ENCODE data around the gene IL10RA. TPM values are rescaled to one million over a fixed set of nuclear protein-coding genes. Genes with fewer than 3 reads are reported as not detected.

The IL10RA gene
- total and polyA plus RNA-seq, 2 of the 4 experiments (the other 2 are of a cell fraction) = 0.12 TPM; not detected in 1

GRCh38 chr11:117941163-117941707 lies 45.0 kb upstream of the IL10RA start:
- H3K14ac ChIP-seq (replicated peaks; ENCODE audit: low read depth, low read length) = no peak overlapping the region
- H3K4me2 ChIP-seq (ENCODE audit: low read depth, low read length) = no peak overlapping the region
- H3K9me3 ChIP-seq (ENCODE audit: control insufficient read depth, insufficient read depth, low read length) = no peaks in the 10 kb centered on the region
- H3K4me3 ChIP-seq (ENCODE audit: insufficient read depth, low read depth, low read length) = no peak overlapping the region
- no peak overlapping the region for H2BK5ac ChIP-seq (ENCODE audit: low read depth, low read length, poor library complexity, severe bottlenecking)
- H3K4me1 ChIP-seq (ENCODE audit: control insufficient read depth, insufficient read depth, low read length) = no peaks in the 10 kb centered on the region
- H2BK15ac ChIP-seq (ENCODE audit: low read depth, low read length) = no peak overlapping the region
- no peaks in the 10 kb centered on the region for H3K36me3 ChIP-seq (ENCODE audit: control insufficient read depth, insufficient read depth, low read length)
- H4K5ac ChIP-seq (ENCODE audit: low read depth, low read length) = no peak overlapping the region
- no peak overlapping the region for H3K23ac ChIP-seq (ENCODE audit: low read depth, low read length)
- no peak overlapping the region for H3K4ac ChIP-seq (ENCODE audit: low read depth, low read length)
- H4K91ac ChIP-seq (ENCODE audit: insufficient read depth, low read depth, low read length) = no peak overlapping the region
- H3K18ac ChIP-seq (ENCODE audit: low read depth, low read length) = no peak overlapping the region
- ChIA-PET CTCF (interaction anchor here (0.6 kb wide), 1 partner anchor 23 kb away, joined by 7 read pairs; no protein-coding TSS in a partner anchor), POLR2A (ENCODE audit: unreplicated experiment) (no interaction called here)
- H2AFZ ChIP-seq (replicated peaks; ENCODE audit: low read length, poor library complexity) = no peak overlapping the region
- in situ Hi-C loops (cut with MboI; ENCODE audit: low sequenced_read_pairs) (no loop called here), intact Hi-C loops (cut with micrococcal nuclease) (no loop called here), dilution Hi-C loops (cut with HindIII; ENCODE audit: low sequenced_read_pairs, unreplicated experiment) (no loop called here)
- H3K27ac ChIP-seq (ENCODE audit: insufficient read depth, low read length) = no peak overlapping the region
- no peaks in the 10 kb centered on the region for H3K79me1 ChIP-seq (ENCODE audit: low read depth in 1 of 2, low read length in 2 of 2)
- H2BK120ac ChIP-seq (ENCODE audit: low read depth, low read length) = no peak overlapping the region
- no peaks in the 10 kb centered on the region for H3K9me1 ChIP-seq (ENCODE audit: insufficient read depth, low read length)
- H3K56ac ChIP-seq (ENCODE audit: extremely low read depth, insufficient read depth, low read length) = no peak overlapping the region
- WGBS, 2 experiments (ENCODE audit: extremely low coverage in 2 of 2, insufficient read length in 1 of 2) = 75% methylated on average over 2 of the region's 4 CpGs; no CpG with 5 or more reads in 1 of the 2 experiments
- no TSS peak for BruUV-seq (replicated peaks)
- no peak overlapping the region for H2AK5ac ChIP-seq (ENCODE audit: low read depth, low read length)
- peaks cover 9% of the 10 kb centered on the region for H3K27me3 ChIP-seq (ENCODE audit: control insufficient read depth, insufficient read depth, low read length)
- TF ChIP-seq POLR2A (IDR thresholded peaks at IDR 0.05; ENCODE audit: low read depth, low read length) (no peak), MAFK (IDR thresholded peaks at IDR 0.05; ENCODE audit: low read depth, low read length) (no peak), RAD21 (IDR thresholded peaks at IDR 0.05; ENCODE audit: low read length) (no peak), RFX5 (IDR thresholded peaks at IDR 0.05; ENCODE audit: low read depth, low read length) (no peak), CEBPB (IDR thresholded peaks at IDR 0.05; ENCODE audit: low read depth, low read length) (no peak), MAZ (IDR thresholded peaks at IDR 0.05; ENCODE audit: borderline replicate concordance, low read depth, low read length) (no peak), CHD1 (IDR thresholded peaks at IDR 0.05; ENCODE audit: low read depth, low read length) (no peak), BHLHE40 (IDR thresholded peaks at IDR 0.05; ENCODE audit: low read depth, low read length) (no peak), MXI1 (IDR thresholded peaks at IDR 0.05; ENCODE audit: borderline replicate concordance, low read depth, low read length) (no peak), CTCF (conservative IDR thresholded peaks at IDR 0.05; ENCODE audit: low read depth, low read length) (no peak)
- TF ChIP-seq, protein P1, sequence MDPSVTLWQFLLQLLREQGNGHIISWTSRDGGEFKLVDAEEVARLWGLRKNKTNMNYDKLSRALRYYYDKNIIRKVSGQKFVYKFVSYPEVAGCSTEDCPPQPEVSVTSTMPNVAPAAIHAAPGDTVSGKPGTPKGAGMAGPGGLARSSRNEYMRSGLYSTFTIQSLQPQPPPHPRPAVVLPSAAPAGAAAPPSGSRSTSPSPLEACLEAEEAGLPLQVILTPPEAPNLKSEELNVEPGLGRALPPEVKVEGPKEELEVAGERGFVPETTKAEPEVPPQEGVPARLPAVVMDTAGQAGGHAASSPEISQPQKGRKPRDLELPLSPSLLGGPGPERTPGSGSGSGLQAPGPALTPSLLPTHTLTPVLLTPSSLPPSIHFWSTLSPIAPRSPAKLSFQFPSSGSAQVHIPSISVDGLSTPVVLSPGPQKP (IDR thresholded peaks at IDR 0.05; ENCODE audit: borderline replicate concordance, low read depth, low read length) = no peak
- TF ChIP-seq, protein P2, sequence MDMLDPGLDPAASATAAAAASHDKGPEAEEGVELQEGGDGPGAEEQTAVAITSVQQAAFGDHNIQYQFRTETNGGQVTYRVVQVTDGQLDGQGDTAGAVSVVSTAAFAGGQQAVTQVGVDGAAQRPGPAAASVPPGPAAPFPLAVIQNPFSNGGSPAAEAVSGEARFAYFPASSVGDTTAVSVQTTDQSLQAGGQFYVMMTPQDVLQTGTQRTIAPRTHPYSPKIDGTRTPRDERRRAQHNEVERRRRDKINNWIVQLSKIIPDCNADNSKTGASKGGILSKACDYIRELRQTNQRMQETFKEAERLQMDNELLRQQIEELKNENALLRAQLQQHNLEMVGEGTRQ (IDR thresholded peaks at IDR 0.05; ENCODE audit: low read depth, low read length) = no peak
- DNase-seq (no peak), ATAC-seq (ENCODE audit: low read depth) (no peak)
- no peak overlapping the region for H3K9ac ChIP-seq (ENCODE audit: low read depth, low read length)
- H4K20me1 ChIP-seq (ENCODE audit: insufficient read depth, low read length) = no peaks in the 10 kb centered on the region
- H2BK20ac ChIP-seq (ENCODE audit: low read depth, low read length) = no peak overlapping the region
- H4K8ac ChIP-seq (ENCODE audit: low read depth in 2 of 2, low read length in 2 of 2) = no peak overlapping the region
- H2AK9ac ChIP-seq (replicated peaks; ENCODE audit: low read depth, low read length, poor library complexity) = no peak overlapping the region
